Muscle layer of duodenum (tissue), 2 donors: Measurements from ENCODE around the gene AFF3.

ENCODE experiments used
- H3K27ac ChIP-seq: one replicate; pipeline ENCODE4 v1.7.0; 2013; ENCODE audit warnings: mild to moderate bottlenecking, low read length
- H3K27me3 ChIP-seq: one replicate; pipeline ENCODE4 v1.7.0; 2013; ENCODE audit warnings: low read depth, mild to moderate bottlenecking, control low read depth, low read length
- H3K36me3 ChIP-seq, 2 donors: one replicate each; pipeline ENCODE4 v1.7.0; 2013; ENCODE audit warnings: low read length in 2 of 2, control low read depth in 1 of 2, mild to moderate bottlenecking in 1 of 2; ENCODE audit not compliant: insufficient read depth in 2 of 2, control insufficient read depth in 1 of 2
- H3K4me1 ChIP-seq, 2 donors: one replicate each; pipeline ENCODE4 v1.7.0; 2013; ENCODE audit warnings: low read length in 2 of 2, mild to moderate bottlenecking in 2 of 2, control low read depth in 1 of 2, moderate library complexity in 1 of 2; ENCODE audit not compliant: insufficient read depth in 2 of 2, control insufficient read depth in 1 of 2
- H3K4me3 ChIP-seq, 2 donors: one replicate each; pipeline ENCODE4 v1.7.0; 2013; ENCODE audit warnings: low read length in 2 of 2, low read depth in 1 of 2, mild to moderate bottlenecking in 1 of 2
- H3K9me3 ChIP-seq, 2 donors: one replicate each; pipeline ENCODE4 v1.7.0; 2013; ENCODE audit warnings: low read length in 2 of 2, control low read depth in 1 of 2, mild to moderate bottlenecking in 1 of 2; ENCODE audit not compliant: control insufficient read depth in 1 of 2
- donor health status: healthy.

Gene AFF3

GRCh38 chr2:99719102-99719501 is 423.3 kb downstream of the AFF3 start:
- peaks cover 0 to 11% of the 10 kb centered on the region in 2 donors for H3K9me3 ChIP-seq
- H3K4me1 ChIP-seq = no peaks in the 10 kb centered on the region
- no peaks in the 10 kb centered on the region for H3K27me3 ChIP-seq
- no peak overlapping the region for H3K4me3 ChIP-seq
- no peaks in the 10 kb centered on the region for H3K36me3 ChIP-seq
- no peak overlapping the region for H3K27ac ChIP-seq

- Histone ChIP-seq H3K27me3 (no peaks in the 10 kb centered on the region), H3K36me3 (no peaks in the 10 kb centered on the region), H3K9me3 (no peaks in the 10 kb centered on the region), H3K27ac (no peak overlapping the region), H3K4me1 (peaks cover 0 to 5% of the 10 kb centered on the region in 2 donors), H3K4me3 (no peak overlapping the region)
Measured at GRCh38 chr2:99715956-99716355, 426.4 kb downstream of the AFF3 start.

GRCh38 chr2:99714349-99714748 is 428.0 kb downstream of the AFF3 start:
- no peaks in the 10 kb centered on the region for H3K9me3 ChIP-seq
- no peaks in the 10 kb centered on the region for H3K27me3 ChIP-seq
- H3K4me3 ChIP-seq = no peak overlapping the region
- no peaks in the 10 kb centered on the region for H3K36me3 ChIP-seq
- no peak overlapping the region for H3K27ac ChIP-seq
- peaks cover 0 to 15% of the 10 kb centered on the region in 2 donors for H3K4me1 ChIP-seq

- no peaks in the 10 kb centered on the region for H3K27me3 ChIP-seq
- no peaks in the 10 kb centered on the region for H3K36me3 ChIP-seq
- no peak overlapping the region for H3K4me3 ChIP-seq
- peaks cover 0 to 15% of the 10 kb centered on the region in 2 donors for H3K4me1 ChIP-seq
- H3K27ac ChIP-seq = no peak overlapping the region
- H3K9me3 ChIP-seq = no peaks in the 10 kb centered on the region
Measured at GRCh38 chr2:99711144-99711543, 431.2 kb downstream of the AFF3 start.

GRCh38 chr2:99710721-99711120 is 431.7 kb downstream of the AFF3 start:
- no peaks in the 10 kb centered on the region for H3K36me3 ChIP-seq
- no peaks in the 10 kb centered on the region for H3K9me3 ChIP-seq
- H3K4me1 ChIP-seq = peaks cover 0 to 15% of the 10 kb centered on the region in 2 donors
- no peak overlapping the region for H3K4me3 ChIP-seq
- no peaks in the 10 kb centered on the region for H3K27me3 ChIP-seq
- no peak overlapping the region for H3K27ac ChIP-seq

GRCh38 chr2:99709229-99709628 is 433.2 kb downstream of the AFF3 start:
- no peak overlapping the region for H3K27ac ChIP-seq
- no peaks in the 10 kb centered on the region for H3K9me3 ChIP-seq
- peaks cover 0 to 15% of the 10 kb centered on the region in 2 donors for H3K4me1 ChIP-seq
- H3K4me3 ChIP-seq = no peak overlapping the region
- H3K36me3 ChIP-seq = no peaks in the 10 kb centered on the region
- H3K27me3 ChIP-seq = no peaks in the 10 kb centered on the region

- H3K27me3 ChIP-seq = no peaks in the 10 kb centered on the region
- no peak overlapping the region for H3K27ac ChIP-seq
- H3K36me3 ChIP-seq = no peaks in the 10 kb centered on the region
- peaks cover 0 to 15% of the 10 kb centered on the region in 2 donors for H3K4me1 ChIP-seq
- H3K9me3 ChIP-seq = no peaks in the 10 kb centered on the region
- H3K4me3 ChIP-seq = no peak overlapping the region
Measured at GRCh38 chr2:99708231-99708630, 434.2 kb downstream of the AFF3 start.

GRCh38 chr2:99707592-99707991 is 434.8 kb downstream of the AFF3 start:
- Histone ChIP-seq H3K27me3 (no peaks in the 10 kb centered on the region), H3K4me1 (peaks cover 0 to 15% of the 10 kb centered on the region in 2 donors), H3K4me3 (no peak overlapping the region), H3K9me3 (no peaks in the 10 kb centered on the region), H3K36me3 (no peaks in the 10 kb centered on the region), H3K27ac (no peak overlapping the region)

GRCh38 chr2:99706735-99707134 is 435.7 kb downstream of the AFF3 start:
- H3K4me3 ChIP-seq = no peak overlapping the region
- no peak overlapping the region for H3K27ac ChIP-seq
- H3K4me1 ChIP-seq = peaks cover 0 to 15% of the 10 kb centered on the region in 2 donors
- no peaks in the 10 kb centered on the region for H3K36me3 ChIP-seq
- no peaks in the 10 kb centered on the region for H3K9me3 ChIP-seq
- no peaks in the 10 kb centered on the region for H3K27me3 ChIP-seq

- no peaks in the 10 kb centered on the region for H3K9me3 ChIP-seq
- no peaks in the 10 kb centered on the region for H3K4me1 ChIP-seq
- no peak overlapping the region for H3K27ac ChIP-seq
- no peaks in the 10 kb centered on the region for H3K27me3 ChIP-seq
- H3K4me3 ChIP-seq = no peak overlapping the region
- H3K36me3 ChIP-seq = no peaks in the 10 kb centered on the region
Measured at GRCh38 chr2:99701503-99701902, 440.9 kb downstream of the AFF3 start.

- Histone ChIP-seq H3K4me3 (no peak overlapping the region), H3K27me3 (no peaks in the 10 kb centered on the region), H3K36me3 (no peaks in the 10 kb centered on the region), H3K4me1 (no peaks in the 10 kb centered on the region), H3K27ac (no peak overlapping the region), H3K9me3 (no peaks in the 10 kb centered on the region)
Measured at GRCh38 chr2:99700482-99701398, 441.6 kb downstream of the AFF3 start.

GRCh38 chr2:99698896-99699295 is 443.5 kb downstream of the AFF3 start:
- Histone ChIP-seq H3K9me3 (no peaks in the 10 kb centered on the region), H3K27me3 (no peaks in the 10 kb centered on the region), H3K4me3 (no peak overlapping the region), H3K4me1 (no peaks in the 10 kb centered on the region), H3K27ac (no peak overlapping the region), H3K36me3 (no peaks in the 10 kb centered on the region)
